Testis (tissue), 2 donors: ENCODE measurements around the gene KERA.

Experiments used
- POLR2A ChIP-seq: fragments of 450-650 bp; IDR thresholded peaks from one replicate; pipeline ENCODE4 v1.6.1; 2017; ENCODE audit warnings: antibody characterized with exemption, mild to moderate bottlenecking, moderate library complexity
- TF ChIP-seq, protein P1 (sequence below), 3 experiments: fragments of 450-650 bp in 2 of 3; fragments of 200-600 bp in 1 of 3; sonication (generic) in 1 of 3; IDR thresholded peaks; one replicate each; pipeline ENCODE4 v1.5.1; 2016 to 2019; ENCODE audit warnings: antibody characterized with exemption in 3 of 3, mild to moderate bottlenecking in 2 of 3, moderate library complexity in 1 of 3

DNA sequence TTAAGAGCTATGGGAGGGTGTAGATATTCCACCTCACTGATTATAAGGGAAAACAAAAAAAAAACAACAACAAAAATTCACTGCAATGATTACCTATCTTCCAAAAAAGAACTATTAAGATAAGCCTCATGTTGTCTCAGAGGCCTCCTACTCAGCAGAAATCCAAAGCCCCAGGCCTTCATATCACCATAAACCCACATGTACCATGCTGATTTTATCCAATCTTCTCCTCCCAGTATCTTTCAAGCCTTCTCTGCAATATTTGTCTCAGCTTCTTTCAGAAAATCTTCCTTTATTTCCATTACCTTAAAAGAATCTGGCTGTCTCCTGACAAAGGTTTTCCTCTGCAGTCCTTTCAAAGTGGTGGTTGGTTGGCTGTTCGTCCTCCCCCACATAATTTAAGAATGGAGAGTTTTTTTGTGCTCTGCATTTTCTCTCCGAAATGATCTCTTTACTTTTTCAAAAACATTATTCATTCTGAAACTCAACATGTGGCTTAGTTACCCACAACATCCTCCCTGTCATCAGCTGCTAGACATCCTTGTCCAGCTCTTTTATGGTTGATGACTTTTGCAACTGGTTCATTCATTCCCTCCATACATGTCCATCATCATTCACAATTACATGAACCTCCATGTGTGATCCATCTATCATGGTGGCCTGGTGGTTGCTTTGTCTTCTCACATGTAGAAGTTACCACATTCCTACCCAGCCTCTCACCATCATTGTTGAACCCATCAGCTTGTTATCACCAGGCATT is 50.1 kb downstream of the KERA start:
- TF ChIP-seq, protein P1, sequence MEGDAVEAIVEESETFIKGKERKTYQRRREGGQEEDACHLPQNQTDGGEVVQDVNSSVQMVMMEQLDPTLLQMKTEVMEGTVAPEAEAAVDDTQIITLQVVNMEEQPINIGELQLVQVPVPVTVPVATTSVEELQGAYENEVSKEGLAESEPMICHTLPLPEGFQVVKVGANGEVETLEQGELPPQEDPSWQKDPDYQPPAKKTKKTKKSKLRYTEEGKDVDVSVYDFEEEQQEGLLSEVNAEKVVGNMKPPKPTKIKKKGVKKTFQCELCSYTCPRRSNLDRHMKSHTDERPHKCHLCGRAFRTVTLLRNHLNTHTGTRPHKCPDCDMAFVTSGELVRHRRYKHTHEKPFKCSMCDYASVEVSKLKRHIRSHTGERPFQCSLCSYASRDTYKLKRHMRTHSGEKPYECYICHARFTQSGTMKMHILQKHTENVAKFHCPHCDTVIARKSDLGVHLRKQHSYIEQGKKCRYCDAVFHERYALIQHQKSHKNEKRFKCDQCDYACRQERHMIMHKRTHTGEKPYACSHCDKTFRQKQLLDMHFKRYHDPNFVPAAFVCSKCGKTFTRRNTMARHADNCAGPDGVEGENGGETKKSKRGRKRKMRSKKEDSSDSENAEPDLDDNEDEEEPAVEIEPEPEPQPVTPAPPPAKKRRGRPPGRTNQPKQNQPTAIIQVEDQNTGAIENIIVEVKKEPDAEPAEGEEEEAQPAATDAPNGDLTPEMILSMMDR (IDR thresholded peaks at IDR 0.05), result no peak
- TF ChIP-seq POLR2A, result no peak
